WI38 (cell line): Measurements from ENCODE around the gene TGM3.

ENCODE experiments used
- H3K4me3 ChIP-seq: 2 replicates; pipeline ENCODE4 v1.5.1; 2011; ENCODE audit warnings: low read depth, mild to moderate bottlenecking, control low read depth, low read length
- CTCF ChIP-seq: IDR thresholded peaks from 2 replicates; pipeline ENCODE4 v1.5.1; 2012; ENCODE audit warnings: low read depth, mild to moderate bottlenecking, control low read depth, low read length

Gene TGM3

GRCh38 chr20:2373098-2373497 is 77.3 kb downstream of the TGM3 start:
- no peak for TF ChIP-seq CTCF
- H3K4me3 ChIP-seq = no peak overlapping the region

- no peak overlapping the region for H3K4me3 ChIP-seq
- TF ChIP-seq CTCF = no peak
These were observed 78.7 kb downstream of the TGM3 start for GRCh38 chr20:2374346-2375125.

GRCh38 chr20:2378893-2379292 is 83.1 kb downstream of the TGM3 start:
- no peak overlapping the region for H3K4me3 ChIP-seq
- TF ChIP-seq CTCF = no peak

GRCh38 chr20:2379511-2380229 is 83.9 kb downstream of the TGM3 start:
- H3K4me3 ChIP-seq = no peak overlapping the region
- TF ChIP-seq CTCF = no peak

- H3K4me3 ChIP-seq = no peak within 1 kb of the TSS
- no peak for TF ChIP-seq CTCF
These were observed 84.8 kb downstream of the TGM3 start, which contains the start of gene TGM6 for GRCh38 chr20:2380601-2381000. Gene TGM6, plus strand, starts transcription at chr20:2380901. Its CDS starts 68 bp downstream, at chr20:2380969.

GRCh38 chr20:2381303-2381702 is 85.5 kb downstream of the TGM3 start:
- TF ChIP-seq CTCF = no peak
- H3K4me3 ChIP-seq = no peak overlapping the region

- no peak overlapping the region for H3K4me3 ChIP-seq
- TF ChIP-seq CTCF = no peak
These were observed 87.0 kb downstream of the TGM3 start for GRCh38 chr20:2382833-2383232.
